HFF-Myc (cell line): ENCODE measurements around the gene CNIH2.

Experiments
- DNase-seq: peaks from one replicate; pipeline ENCODE4 v3.0.0-alpha.2; 2011; ENCODE audit warnings: low read depth; ENCODE audit errors: extremely low read depth
- H3K4me3 ChIP-seq: replicated peaks from 2 replicates; pipeline ENCODE4 v1.5.1; 2011; ENCODE audit warnings: low read depth, mild to moderate bottlenecking, control low read depth, low read length
- CTCF ChIP-seq: IDR thresholded peaks from 2 replicates; pipeline ENCODE4 v1.5.1; 2012; ENCODE audit warnings: mild to moderate bottlenecking, low read depth, low read length, control low read depth; ENCODE audit errors: missing control alignments

Gene CNIH2

GRCh38 chr11:66281776-66282467, 3.9 kb downstream of the CNIH2 start:
- no peak for TF ChIP-seq CTCF
- H3K4me3 ChIP-seq: no peak overlapping the region
- no peak for DNase-seq

- no peak overlapping the region for H3K4me3 ChIP-seq
- peak; percentile 86 for DNase-seq
- peak; percentile 93 for TF ChIP-seq CTCF
Measured at GRCh38 chr11:66282468-66283455, 4.8 kb downstream of the CNIH2 start.

GRCh38 chr11:66283461-66284105, 5.6 kb downstream of the CNIH2 start:
- DNase-seq: no peak
- TF ChIP-seq CTCF: no peak
- H3K4me3 ChIP-seq: no peak overlapping the region

- no peak for DNase-seq
- no peak overlapping the region for H3K4me3 ChIP-seq
- no peak for TF ChIP-seq CTCF
Measured at GRCh38 chr11:66284526-66285078, 6.6 kb downstream of the CNIH2 start.

GRCh38 chr11:66285250-66285947, 7.4 kb downstream of the CNIH2 start:
- no peak for DNase-seq
- no peak overlapping the region for H3K4me3 ChIP-seq
- no peak for TF ChIP-seq CTCF

GRCh38 chr11:66286699-66287098, 8.7 kb downstream of the CNIH2 start:
- TF ChIP-seq CTCF: no peak
- DNase-seq: no peak
- H3K4me3 ChIP-seq: no peak overlapping the region
